WTC11 (cell line): ENCODE data around the gene C8B.

Experiments used
- NR1H2 ChIP-seq: sonication (generic); formaldehyde crosslinking; IDR thresholded peaks from 2 replicates; pipeline ENCODE4 v1.9.0; 2021; ENCODE audit warnings: mild to moderate bottlenecking, moderate library complexity, missing genetic modification reagents
- TEAD4 ChIP-seq: sonication (generic); formaldehyde crosslinking; IDR thresholded peaks from 2 replicates; pipeline ENCODE4 v1.8.0; 2022; ENCODE audit warnings: mild to moderate bottlenecking, missing genetic modification reagents
- TF ChIP-seq, protein P1 (sequence below): fragments of 200-600 bp; IDR thresholded peaks from 2 replicates; pipeline ENCODE4 v1.8.0; 2022; ENCODE audit warnings: antibody characterized with exemption

DNA sequence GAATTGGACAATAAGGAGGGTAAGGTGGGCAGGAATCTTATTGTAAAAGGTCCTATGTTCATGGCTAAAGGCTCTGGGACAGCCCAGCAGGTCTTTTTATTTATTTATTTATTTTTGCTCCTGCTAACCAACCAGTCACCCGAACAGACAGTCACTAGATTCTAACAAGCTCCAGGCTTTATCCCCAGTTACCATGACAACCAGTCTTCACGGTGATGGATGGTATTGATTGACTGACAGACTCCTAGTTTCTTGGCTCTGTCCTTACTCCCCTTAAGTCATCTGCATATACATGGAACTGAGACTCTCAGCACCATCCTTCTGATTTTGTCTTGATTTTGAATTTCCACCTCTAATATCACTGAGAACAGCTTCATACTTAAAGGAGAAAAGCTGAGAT lies 66.9 kb downstream of the C8B start:
- TF ChIP-seq, protein P1, sequence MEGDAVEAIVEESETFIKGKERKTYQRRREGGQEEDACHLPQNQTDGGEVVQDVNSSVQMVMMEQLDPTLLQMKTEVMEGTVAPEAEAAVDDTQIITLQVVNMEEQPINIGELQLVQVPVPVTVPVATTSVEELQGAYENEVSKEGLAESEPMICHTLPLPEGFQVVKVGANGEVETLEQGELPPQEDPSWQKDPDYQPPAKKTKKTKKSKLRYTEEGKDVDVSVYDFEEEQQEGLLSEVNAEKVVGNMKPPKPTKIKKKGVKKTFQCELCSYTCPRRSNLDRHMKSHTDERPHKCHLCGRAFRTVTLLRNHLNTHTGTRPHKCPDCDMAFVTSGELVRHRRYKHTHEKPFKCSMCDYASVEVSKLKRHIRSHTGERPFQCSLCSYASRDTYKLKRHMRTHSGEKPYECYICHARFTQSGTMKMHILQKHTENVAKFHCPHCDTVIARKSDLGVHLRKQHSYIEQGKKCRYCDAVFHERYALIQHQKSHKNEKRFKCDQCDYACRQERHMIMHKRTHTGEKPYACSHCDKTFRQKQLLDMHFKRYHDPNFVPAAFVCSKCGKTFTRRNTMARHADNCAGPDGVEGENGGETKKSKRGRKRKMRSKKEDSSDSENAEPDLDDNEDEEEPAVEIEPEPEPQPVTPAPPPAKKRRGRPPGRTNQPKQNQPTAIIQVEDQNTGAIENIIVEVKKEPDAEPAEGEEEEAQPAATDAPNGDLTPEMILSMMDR: no peak
- TF ChIP-seq TEAD4 (no peak), NR1H2 (CRISPR knock-in tag) (no peak)
